ENCODE measurements around the gene FREM1. TPM values are rescaled to one million over a fixed set of nuclear protein-coding genes. Genes with fewer than 3 reads are reported as not detected.
A peak's percentile ranks its signal among the peaks of the same experiment; 100 is the strongest.

FREM1 gene
- total and polyA plus RNA-seq, 2 of the 13 experiments (the other 11 are each of a cell fraction or from before 2014, with no cell fraction given): 64.3 to 202 TPM

GRCh38 chr9:14868772-14869583 is 41.2 kb downstream of the FREM1 start (continued):
- TF ChIP-seq ZNF609 (CRISPR knock-in tag; IDR thresholded peaks at IDR 0.05; ENCODE audit: borderline replicate concordance) (peak; percentile 87; the same call in 1 of the 2 replicates), ZNF264 (CRISPR knock-in tag; IDR thresholded peaks at IDR 0.05) (0 out of 2 replicates have a peak, but pooled peaks have one; percentile 29), MED8 (CRISPR knock-in tag; IDR thresholded peaks at IDR 0.05; ENCODE audit: insufficient replicate concordance) (peak; percentile 82), ESRRA (CRISPR knock-in tag; IDR thresholded peaks at IDR 0.05; ENCODE audit: low read depth) (peak; percentile 71), HES4 (CRISPR knock-in tag; IDR thresholded peaks at IDR 0.05; ENCODE audit: borderline replicate concordance) (no peak), ZNF598 (CRISPR knock-in tag; IDR thresholded peaks at IDR 0.05; ENCODE audit: borderline replicate concordance) (peak; percentile 47; the same call in 1 of the 2 replicates), TOPORS (CRISPR knock-in tag; IDR thresholded peaks at IDR 0.05) (no peak), MBD4 (IDR thresholded peaks at IDR 0.05; ENCODE audit: borderline replicate concordance, low read length) (no peak; the same call in 1 of the 2 replicates), SNAPC2 (CRISPR knock-in tag; IDR thresholded peaks at IDR 0.05) (no peak), SRY (CRISPR knock-in tag; IDR thresholded peaks at IDR 0.05) (peak; percentile 93), MNT (IDR thresholded peaks at IDR 0.05) (no peak), PHF5A (CRISPR knock-in tag; IDR thresholded peaks at IDR 0.05; ENCODE audit: low read depth, unreplicated experiment) (peak; percentile 34), ZC3H13 (CRISPR knock-in tag; IDR thresholded peaks at IDR 0.05) (no peak), ARNT (IDR thresholded peaks at IDR 0.05) (no peak), TBX2 (CRISPR knock-in tag; IDR thresholded peaks at IDR 0.05; ENCODE audit: borderline replicate concordance) (peak; percentile 80), ZNF3 (CRISPR knock-in tag; IDR thresholded peaks at IDR 0.05) (no peak), GATA4 (IDR thresholded peaks at IDR 0.05; ENCODE audit: borderline replicate concordance, low read depth) (peak; percentile 52; the same call in 1 of the 2 replicates), ZNF44 (CRISPR knock-in tag; IDR thresholded peaks at IDR 0.05) (peak; percentile 81; the same call in 1 of the 2 replicates), ZSCAN5A (CRISPR knock-in tag; IDR thresholded peaks at IDR 0.05; ENCODE audit: borderline replicate concordance) (peak; percentile 16; the same call in 1 of the 2 replicates), FOSL2 (CRISPR knock-in tag; IDR thresholded peaks at IDR 0.05) (peak; percentile 45), ZSCAN29 (CRISPR knock-in tag; conservative IDR thresholded peaks at IDR 0.05) (peak; percentile 71; the same call in 1 of the 2 replicates), HNRNPUL1 (IDR thresholded peaks at IDR 0.05; ENCODE audit: low read depth, low read length) (no peak), JUND (CRISPR knock-in tag; IDR thresholded peaks at IDR 0.05) (0 out of 2 replicates have a peak, but pooled peaks have one; percentile 22)
